ENCODE measurements around the gene PAK4.

GRCh38 chr19:39174558-39175544 lies 49.3 kb downstream of the PAK4 start:
- no peak for TF ChIP-seq YY1 (IDR thresholded peaks at IDR 0.05; ENCODE audit: insufficient read depth, insufficient read length)
- TF ChIP-seq ZNF274 (IDR thresholded peaks at IDR 0.05; ENCODE audit: low read depth, low read length): no peak
- no peak for TF ChIP-seq SUZ12 (IDR thresholded peaks at IDR 0.05; ENCODE audit: extremely low read depth, insufficient read depth, insufficient read length)
